ENCODE data around the gene VAV2. TPM values are rescaled to one million over a fixed set of nuclear protein-coding genes. Genes with fewer than 3 reads are reported as not detected.

Gene VAV2
- polyA plus RNA-seq, 2 of the 4 experiments (the other 2 are of a cell fraction), result 9.8 to 21.4 TPM

GRCh38 chr9:133969681-133970580, 22.2 kb downstream of the VAV2 start:
- H3K4me3 ChIP-seq, result no peak overlapping the region
- H3K9me3 ChIP-seq, result peaks cover under 1% of the 10 kb centered on the region; the same call in 1 of the 3 replicates
- H3K4me2 ChIP-seq, result no peak overlapping the region
- FAIRE-seq (no peak), ATAC-seq (no peak), DNase-seq (ENCODE audit: low read depth in 1 of 2, low spot score in 1 of 2) (no peak)
- H3K27ac ChIP-seq, result no peak overlapping the region
- WGBS (ENCODE audit: missing lambda C conversion rate), result 79% methylated on average over 22 of the region's 25 CpGs
- TF ChIP-seq CBX8 (IDR thresholded peaks at IDR 0.05), result no peak
- no peak for TF ChIP-seq NPAS2 (CRISPR knock-in tag; IDR thresholded peaks at IDR 0.05; ENCODE audit: borderline replicate concordance)
- TF ChIP-seq BCL3 (IDR thresholded peaks at IDR 0.05), result no peak
- TF ChIP-seq SMC3 (IDR thresholded peaks at IDR 0.05), result no peak
- TF ChIP-seq GATA3 (IDR thresholded peaks at IDR 0.05; ENCODE audit: borderline replicate concordance), result no peak
- TF ChIP-seq RFX5 (IDR thresholded peaks at IDR 0.05), result no peak
- TF ChIP-seq ZNF302 (CRISPR knock-in tag; IDR thresholded peaks at IDR 0.05), result no peak
- TF ChIP-seq ATOH8 (CRISPR knock-in tag; IDR thresholded peaks at IDR 0.05; ENCODE audit: low read depth), result no peak
- TF ChIP-seq MAFK (IDR thresholded peaks at IDR 0.05; ENCODE audit: partially characterized antibody), result no peak
- TF ChIP-seq HES2 (IDR thresholded peaks at IDR 0.05), result no peak
- no peak for TF ChIP-seq BHLHE40 (IDR thresholded peaks at IDR 0.05; ENCODE audit: low read depth, low read length)
- TF ChIP-seq EHF (CRISPR knock-in tag; IDR thresholded peaks at IDR 0.05), result no peak
- no peak for TF ChIP-seq HOXB5 (CRISPR knock-in tag; IDR thresholded peaks at IDR 0.05)
- no peak for TF ChIP-seq REST (IDR thresholded peaks at IDR 0.05)
- no peak for TF ChIP-seq ZFP36 (IDR thresholded peaks at IDR 0.05; ENCODE audit: borderline replicate concordance, partially characterized antibody)
- TF ChIP-seq RCOR1 (IDR thresholded peaks at IDR 0.05; ENCODE audit: low read depth, low read length), result no peak
- ChIA-PET CTCF (interaction anchor here (1.0 to 2.4 kb wide), 2 partner anchors 25 kb away, joined by 3 to 11 read pairs; no protein-coding TSS in a partner anchor), POLR2A (no interaction called here)
- peaks cover 15% of the 10 kb centered on the region for H3K4me1 ChIP-seq

- 90% methylated on average over 22 of the region's 22 CpGs for WGBS (ENCODE audit: missing lambda C conversion rate)
- TF ChIP-seq BCL3 (IDR thresholded peaks at IDR 0.05), result no peak
- no peak for TF ChIP-seq HOXB13 (CRISPR knock-in tag; IDR thresholded peaks at IDR 0.05; ENCODE audit: low read depth)
- no peak for TF ChIP-seq HOXB5 (CRISPR knock-in tag; IDR thresholded peaks at IDR 0.05)
- no peak for TF ChIP-seq RAD21 (conservative IDR thresholded peaks at IDR 0.05 in 1 of 2, IDR thresholded peaks at IDR 0.05 in 1 of 2)
- no peak for TF ChIP-seq TFCP2L1 (CRISPR knock-in tag; IDR thresholded peaks at IDR 0.05)
- TF ChIP-seq RFX5 (IDR thresholded peaks at IDR 0.05), result no peak
- no peak for TF ChIP-seq SREBF2 (IDR thresholded peaks at IDR 0.05)
- no peak for TF ChIP-seq KDM5A (IDR thresholded peaks at IDR 0.05)
- TF ChIP-seq RARB (CRISPR knock-in tag; IDR thresholded peaks at IDR 0.05), result no peak
- TF ChIP-seq TP53 (CRISPR knock-in tag; IDR thresholded peaks at IDR 0.05), result no peak
- TF ChIP-seq USF2 (IDR thresholded peaks at IDR 0.05), result no peak
- TF ChIP-seq EHF (CRISPR knock-in tag; IDR thresholded peaks at IDR 0.05), result no peak
- no peak for TF ChIP-seq ATOH8 (CRISPR knock-in tag; IDR thresholded peaks at IDR 0.05; ENCODE audit: low read depth)
- TF ChIP-seq ZFP36 (IDR thresholded peaks at IDR 0.05; ENCODE audit: borderline replicate concordance, partially characterized antibody), result no peak
- no peak for DNase-seq (ENCODE audit: low read depth in 1 of 2, low spot score in 1 of 2)
- Histone ChIP-seq H3K4me2 (no peak overlapping the region), H3K4me1 (peaks cover 15% of the 10 kb centered on the region), H3K9me3 (peaks cover 5% of the 10 kb centered on the region; the same call in 2 of the 3 replicates), H3K27ac (no peak overlapping the region), H3K4me3 (no peak overlapping the region)
- CTCF ChIA-PET, result interaction anchor here (1.0 to 1.6 kb wide), 2 partner anchors 24 kb away, joined by 3 to 7 read pairs; no protein-coding TSS in a partner anchor
- no peak for FAIRE-seq
- ATAC-seq, result peak in 1 of 2 experiments; percentile 33; a peak in 1 of 6 replicates
- POLR2A ChIA-PET, result no interaction called here
Measured at GRCh38 chr9:133968966-133969617, 23.0 kb downstream of the VAV2 start.

All from A549 (cell line).